Keratinocyte (primary cell): ENCODE data around the gene CASP6. TPM values are rescaled to one million over a fixed set of nuclear protein-coding genes. Genes with fewer than 3 reads are reported as not detected.
"Not testable (repeated sequence)": the region's sequence is repeated elsewhere in the genome, so short reads cannot be mapped to it uniquely, and the experiment has no call there.

Experiments
- DNase-seq: peaks from one replicate; pipeline ENCODE4 v3.0.0-alpha.2; 2011; ENCODE audit warnings: low read depth, missing footprints, low spot score
- FAIRE-seq: peaks from 2 replicates; lab custom pipeline; 2011; peaks lifted over from hg19 to GRCh38; lab: Jason Lieb, UNC
- H2AFZ ChIP-seq: 2 replicates; pipeline ENCODE4 v1.6.0; 2012; ENCODE audit warnings: low read length, control low read depth, inconsistent platforms; ENCODE audit not compliant: control insufficient read depth
- H3K27ac ChIP-seq: 2 replicates; pipeline ENCODE4 v1.5.1; 2011; ENCODE audit warnings: low read length; ENCODE audit not compliant: control insufficient read depth, insufficient read depth
- H3K27me3 ChIP-seq: 3 replicates; pipeline ENCODE4 v1.6.0; 2011; ENCODE audit warnings: low read length; ENCODE audit not compliant: control insufficient read depth, insufficient read depth; ENCODE audit errors: extremely low read depth
- H3K36me3 ChIP-seq, 2 experiments: 2 replicates in 1 of 2; 3 replicates in 1 of 2; pipeline ENCODE4 v1.5.1; 2011; ENCODE audit warnings: low read length in 2 of 2, mild to moderate bottlenecking in 1 of 2; ENCODE audit not compliant: control insufficient read depth in 2 of 2, insufficient read depth in 2 of 2; ENCODE audit errors: extremely low read depth in 1 of 2
- H3K4me1 ChIP-seq: 3 replicates; pipeline ENCODE4 v1.5.1; 2011; ENCODE audit warnings: low read length; ENCODE audit not compliant: control insufficient read depth, insufficient read depth; ENCODE audit errors: extremely low read depth
- H3K4me2 ChIP-seq: 3 replicates; pipeline ENCODE4 v1.6.0; 2011; ENCODE audit warnings: low read depth, low read length; ENCODE audit not compliant: control insufficient read depth, insufficient read depth; ENCODE audit errors: extremely low read depth
- H3K4me3 ChIP-seq, 3 experiments: fragments of 200-600 bp in 1 of 3; sonication (generic) in 1 of 3; 2 replicates in 2 of 3; 3 replicates in 1 of 3; pipeline ENCODE4 v1.5.1; 2011 to 2016; ENCODE audit warnings: low read length in 3 of 3, mild to moderate bottlenecking in 3 of 3, control low read depth in 2 of 3, inconsistent platforms in 1 of 3, low read depth in 1 of 3, mixed read lengths in 1 of 3, mixed run types in 1 of 3, moderate library complexity in 1 of 3; ENCODE audit not compliant: control insufficient read depth in 2 of 3, insufficient read depth in 2 of 3; ENCODE audit errors: extremely low read depth in 1 of 3
- H3K79me2 ChIP-seq: 2 replicates; pipeline ENCODE4 v1.6.0; 2012; ENCODE audit warnings: low read length; ENCODE audit not compliant: control insufficient read depth, insufficient read depth
- H3K9ac ChIP-seq: 3 replicates; pipeline ENCODE4 v1.6.0; 2011; ENCODE audit warnings: low read length; ENCODE audit not compliant: control insufficient read depth, insufficient read depth; ENCODE audit errors: extremely low read depth
- H3K9me1 ChIP-seq: 3 replicates; pipeline ENCODE4 v1.6.0; 2011; ENCODE audit warnings: low read length; ENCODE audit not compliant: control insufficient read depth, insufficient read depth; ENCODE audit errors: extremely low read depth
- H3K9me3 ChIP-seq: 2 replicates; pipeline ENCODE4 v1.5.1; 2012; ENCODE audit warnings: low read depth, low read length; ENCODE audit not compliant: control insufficient read depth
- H4K20me1 ChIP-seq: 3 replicates; pipeline ENCODE4 v1.6.0; 2011; ENCODE audit warnings: low read length; ENCODE audit not compliant: control insufficient read depth, insufficient read depth; ENCODE audit errors: extremely low read depth
- EZH2 ChIP-seq: IDR thresholded peaks from one replicate; pipeline ENCODE4 v1.6.1; 2012; ENCODE audit warnings: inconsistent platforms, mild to moderate bottlenecking, low read length, moderate library complexity
- dilution Hi-C: fragments of 300-500 bp; cut with MboI; formaldehyde crosslinking; loops from one replicate; pipeline ENCODE4 v1.7.0; 2020; ENCODE audit warnings: low sequenced_read_pairs; ENCODE audit not compliant: extremely low pct_ligation_motif_present
- polyA plus RNA-seq, 5 experiments: library from polyadenylated mRNA; depleted of rRNA in 3 of 5; stranded (reverse) in 3 of 5; stranded (forward) in 1 of 5; unstranded in 1 of 5; fragments of >200 nt; gene quantifications; 1 replicate in 1 of 5; 2 replicates in 3 of 5; 3 replicates in 1 of 5; pipeline versions ENCODE4 v1.2.1 to v1.2.3, GENCODE V29; 2011 to 2012; ENCODE audit warnings: missing spikeins in 2 of 5, low read depth in 1 of 5, low replicate concordance in 1 of 5
- TF ChIP-seq, protein P1 (sequence below), 3 experiments: IDR thresholded peaks in 1 of 3; conservative IDR thresholded peaks in 1 of 3; optimal IDR thresholded peaks in 1 of 3; 2 replicates in 2 of 3; 3 replicates in 1 of 3; pipeline versions ENCODE3 to v1.5.1; 2011; ENCODE audit warnings: low read length in 3 of 3, mild to moderate bottlenecking in 3 of 3, moderate library complexity in 2 of 3, control low read depth in 1 of 3, inconsistent platforms in 1 of 3; ENCODE audit not compliant: insufficient read depth in 2 of 3; ENCODE audit errors: extremely low read depth in 1 of 3

Gene CASP6
- polyA plus RNA-seq, 1 donor (not counting 4 experiments of a cell fraction or from before 2014, with no cell fraction given) = 52.0 TPM

DNA sequence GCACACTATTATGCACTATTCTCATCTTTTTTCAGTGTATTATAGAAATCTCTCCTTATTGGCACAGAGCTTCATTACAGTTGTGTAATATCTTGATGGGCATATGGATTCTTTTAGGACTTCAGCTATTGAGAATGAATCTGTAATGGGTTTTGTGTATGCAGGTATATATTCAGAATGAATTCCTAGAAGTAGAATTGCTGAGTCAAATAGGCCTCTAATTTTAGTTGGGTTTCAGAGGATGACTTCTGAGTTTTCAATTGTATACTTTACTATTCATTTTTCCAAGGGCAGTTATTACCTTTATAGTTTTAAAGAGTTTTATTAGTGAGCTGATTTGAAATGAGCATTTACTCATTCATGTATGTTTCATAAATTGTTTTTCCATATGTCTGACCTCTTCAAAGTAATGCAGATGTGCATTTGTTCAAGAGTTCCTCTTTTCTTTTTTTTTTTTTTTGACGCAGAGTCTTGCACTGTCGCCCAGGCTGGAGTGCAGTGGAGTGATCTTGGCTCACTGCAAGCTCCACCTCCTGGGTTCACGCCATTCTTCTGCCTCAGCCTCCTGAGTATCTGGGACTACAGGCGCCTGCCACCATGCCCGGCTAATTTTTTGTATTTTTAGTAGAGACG lies 19.5 kb downstream of the CASP6 start:
- Histone ChIP-seq H3K4me1 (no peaks in the 10 kb centered on the region), H3K4me3 (no peak overlapping the region), H3K36me3 (peaks cover 0 to 3% of the 10 kb centered on the region in 2 experiments), H3K27ac (no peak overlapping the region), H3K9ac (no peak overlapping the region), H3K9me1 (no peaks in the 10 kb centered on the region), H3K4me2 (no peak overlapping the region), H3K27me3 (no peaks in the 10 kb centered on the region), H3K9me3 (no peaks in the 10 kb centered on the region), H3K79me2 (no peaks in the 10 kb centered on the region), H4K20me1 (no peaks in the 10 kb centered on the region), H2AFZ (no peak overlapping the region)
- FAIRE-seq = no peak
- TF ChIP-seq, protein P1, sequence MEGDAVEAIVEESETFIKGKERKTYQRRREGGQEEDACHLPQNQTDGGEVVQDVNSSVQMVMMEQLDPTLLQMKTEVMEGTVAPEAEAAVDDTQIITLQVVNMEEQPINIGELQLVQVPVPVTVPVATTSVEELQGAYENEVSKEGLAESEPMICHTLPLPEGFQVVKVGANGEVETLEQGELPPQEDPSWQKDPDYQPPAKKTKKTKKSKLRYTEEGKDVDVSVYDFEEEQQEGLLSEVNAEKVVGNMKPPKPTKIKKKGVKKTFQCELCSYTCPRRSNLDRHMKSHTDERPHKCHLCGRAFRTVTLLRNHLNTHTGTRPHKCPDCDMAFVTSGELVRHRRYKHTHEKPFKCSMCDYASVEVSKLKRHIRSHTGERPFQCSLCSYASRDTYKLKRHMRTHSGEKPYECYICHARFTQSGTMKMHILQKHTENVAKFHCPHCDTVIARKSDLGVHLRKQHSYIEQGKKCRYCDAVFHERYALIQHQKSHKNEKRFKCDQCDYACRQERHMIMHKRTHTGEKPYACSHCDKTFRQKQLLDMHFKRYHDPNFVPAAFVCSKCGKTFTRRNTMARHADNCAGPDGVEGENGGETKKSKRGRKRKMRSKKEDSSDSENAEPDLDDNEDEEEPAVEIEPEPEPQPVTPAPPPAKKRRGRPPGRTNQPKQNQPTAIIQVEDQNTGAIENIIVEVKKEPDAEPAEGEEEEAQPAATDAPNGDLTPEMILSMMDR (optimal IDR thresholded peaks at IDR 0.05 in 1 of 3, IDR thresholded peaks at IDR 0.05 in 1 of 3, conservative IDR thresholded peaks at IDR 0.05 in 1 of 3; ENCODE audit: extremely low read depth in 1 of 3, insufficient read depth in 2 of 3, low read length in 3 of 3) = no peak
- TF ChIP-seq EZH2 = no peak
- dilution Hi-C loops = no loop called here
- DNase-seq = no peak

- no peak for FAIRE-seq
- Histone ChIP-seq H3K79me2 (no peaks in the 10 kb centered on the region), H3K4me3 (no peak overlapping the region), H3K4me1 (no peaks in the 10 kb centered on the region), H3K4me2 (no peak overlapping the region), H3K27me3 (no peaks in the 10 kb centered on the region), H3K9me1 (no peaks in the 10 kb centered on the region), H4K20me1 (no peaks in the 10 kb centered on the region), H3K36me3 (peaks cover 0 to 3% of the 10 kb centered on the region in 2 experiments), H3K9me3 (no peaks in the 10 kb centered on the region), H3K27ac (no peak overlapping the region), H2AFZ (no peak overlapping the region), H3K9ac (no peak overlapping the region)
- dilution Hi-C loops = no loop called here
- no peak for DNase-seq
- TF ChIP-seq, protein P1 (optimal IDR thresholded peaks at IDR 0.05 in 1 of 3, IDR thresholded peaks at IDR 0.05 in 1 of 3, conservative IDR thresholded peaks at IDR 0.05 in 1 of 3; ENCODE audit: extremely low read depth in 1 of 3, insufficient read depth in 2 of 3, low read length in 3 of 3) = no peak
- no peak for TF ChIP-seq EZH2
Measured at GRCh38 chr4:109682875-109683274, 20.4 kb downstream of the CASP6 start.

GRCh38 chr4:109678925-109679324 lies 24.3 kb downstream of the CASP6 start:
- H3K36me3 ChIP-seq, H3K27ac ChIP-seq, H3K79me2 ChIP-seq, H3K4me2 ChIP-seq, H3K27me3 ChIP-seq, H3K9me1 ChIP-seq, H2AFZ ChIP-seq, H3K4me1 ChIP-seq, H3K9ac ChIP-seq, FAIRE-seq, H3K4me3 ChIP-seq, H3K9me3 ChIP-seq, DNase-seq, dilution Hi-C loops, H4K20me1 ChIP-seq: not testable (repeated sequence)

GRCh38 chr4:109678472-109678871 lies 24.8 kb downstream of the CASP6 start:
- H3K9me1 ChIP-seq, dilution Hi-C loops: not testable (repeated sequence)

More at GRCh38 chr4:109678472-109678871, 24.8 kb downstream of the CASP6 start:
- DNase-seq, FAIRE-seq, H4K20me1 ChIP-seq, H3K79me2 ChIP-seq, H3K9ac ChIP-seq, H3K27me3 ChIP-seq, H2AFZ ChIP-seq, H3K4me3 ChIP-seq, H3K4me2 ChIP-seq, H3K36me3 ChIP-seq, H3K4me1 ChIP-seq, H3K9me3 ChIP-seq, H3K27ac ChIP-seq: not testable (repeated sequence)
